Activated CD4-positive, alpha-beta T cell treated with anti-CD3 and anti-CD28 coated beads for 1 hour (primary cell): ENCODE data around the gene SPTSSA.
"Not testable (repeated sequence)": the region's sequence is repeated elsewhere in the genome, so short reads cannot be mapped to it uniquely, and the experiment has no call there.

Experiments
- DNase-seq: peaks from one replicate; pipeline ENCODE4 v3.0.0-alpha.2; 2020

Gene SPTSSA

DNA sequence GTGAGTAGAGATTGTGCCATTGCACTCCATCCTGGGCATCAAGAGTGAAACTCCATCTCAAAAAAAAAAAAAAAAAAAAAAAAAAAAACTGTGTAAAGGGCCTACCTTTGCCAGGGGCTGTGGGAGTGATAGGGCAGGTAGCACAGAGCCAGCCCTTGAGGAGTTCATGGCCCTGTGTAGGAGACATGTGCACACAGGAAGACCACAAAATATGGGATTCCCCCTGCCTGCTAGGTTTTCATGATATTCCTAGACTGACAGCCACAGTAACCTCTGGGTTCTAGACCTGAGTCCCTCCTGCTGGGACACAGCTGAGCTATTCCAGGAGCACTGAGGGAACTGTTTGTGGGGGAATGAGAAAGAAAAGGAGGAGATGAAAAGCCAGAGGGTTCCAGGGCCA lies 8.3 kb upstream of the SPTSSA start:
- no peak for DNase-seq

DNA sequence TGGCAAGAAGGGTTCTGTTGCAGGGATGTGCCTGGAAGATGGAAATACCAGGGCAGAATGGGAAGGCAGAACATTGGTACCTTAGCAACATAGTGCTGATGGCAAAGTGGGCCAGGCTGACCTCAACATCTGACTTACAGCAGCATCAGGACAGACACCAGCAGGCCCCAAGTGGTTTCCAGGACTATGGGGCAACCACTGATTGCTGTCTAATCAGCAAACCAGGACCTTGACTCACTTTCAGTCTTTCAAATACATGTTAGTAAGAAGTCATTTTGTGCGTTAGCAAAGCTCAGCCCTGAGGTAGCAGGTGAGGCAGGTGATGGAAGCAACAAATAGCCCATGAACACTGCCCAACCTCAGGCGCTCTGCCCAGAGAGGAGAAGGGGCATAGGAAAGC lies 4.7 kb upstream of the SPTSSA start:
- no peak for DNase-seq

DNA sequence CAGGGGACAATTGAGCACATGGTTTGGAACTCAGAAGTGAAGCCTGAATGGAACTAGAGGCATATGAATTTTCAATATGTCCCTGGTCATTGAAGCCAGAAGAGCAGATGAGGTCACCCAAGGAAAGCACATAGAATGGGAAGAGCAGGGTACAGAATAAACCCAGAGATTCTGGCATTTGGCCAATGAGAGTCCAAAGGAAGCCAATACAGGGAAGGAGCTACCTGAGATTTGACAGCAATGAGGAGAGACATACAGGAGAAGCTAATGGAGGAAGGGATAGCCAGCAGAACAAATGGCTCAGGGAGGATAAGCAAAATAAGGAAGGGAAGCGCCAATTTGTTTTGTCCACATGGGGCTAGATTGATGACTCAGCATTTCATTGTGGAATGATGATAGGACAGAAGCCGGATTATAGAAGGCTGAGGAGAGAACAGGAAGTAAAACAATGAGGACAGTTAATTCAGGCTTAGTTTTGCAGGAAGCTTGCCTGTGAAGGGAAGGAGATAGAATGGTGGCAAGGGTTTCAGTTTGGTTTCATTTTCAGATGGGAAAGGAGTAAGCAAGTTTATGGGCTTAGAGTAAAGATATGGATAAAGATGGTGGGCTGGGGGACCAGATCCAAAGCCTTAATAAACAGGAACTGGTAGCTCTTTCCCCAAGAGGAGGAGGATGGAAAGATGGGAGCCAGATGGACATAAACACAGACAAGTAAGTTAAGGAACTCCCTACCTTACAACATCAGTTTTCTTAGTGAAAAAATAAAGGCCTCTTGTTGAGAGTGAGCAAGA lies 3.2 kb upstream of the SPTSSA start:
- DNase-seq, result no peak

DNA sequence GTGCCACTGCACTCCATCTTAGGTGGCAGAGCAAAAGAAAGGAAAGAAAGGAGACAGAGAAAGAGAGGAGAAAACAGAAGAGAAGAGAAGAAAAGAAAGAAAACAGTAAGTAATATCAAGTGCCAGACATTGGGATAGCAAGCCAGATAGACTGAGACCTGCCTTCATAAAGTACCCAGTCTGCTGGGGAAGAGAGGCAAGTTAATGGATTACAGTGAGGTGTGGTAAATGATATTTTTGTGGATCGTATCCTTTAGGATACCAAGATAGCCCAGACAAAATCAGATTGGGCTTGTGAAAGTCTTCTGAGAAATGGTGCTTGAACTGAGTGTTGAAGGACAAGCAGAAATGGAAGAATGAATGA lies 1.5 kb upstream of the SPTSSA start:
- no peak for DNase-seq

DNA sequence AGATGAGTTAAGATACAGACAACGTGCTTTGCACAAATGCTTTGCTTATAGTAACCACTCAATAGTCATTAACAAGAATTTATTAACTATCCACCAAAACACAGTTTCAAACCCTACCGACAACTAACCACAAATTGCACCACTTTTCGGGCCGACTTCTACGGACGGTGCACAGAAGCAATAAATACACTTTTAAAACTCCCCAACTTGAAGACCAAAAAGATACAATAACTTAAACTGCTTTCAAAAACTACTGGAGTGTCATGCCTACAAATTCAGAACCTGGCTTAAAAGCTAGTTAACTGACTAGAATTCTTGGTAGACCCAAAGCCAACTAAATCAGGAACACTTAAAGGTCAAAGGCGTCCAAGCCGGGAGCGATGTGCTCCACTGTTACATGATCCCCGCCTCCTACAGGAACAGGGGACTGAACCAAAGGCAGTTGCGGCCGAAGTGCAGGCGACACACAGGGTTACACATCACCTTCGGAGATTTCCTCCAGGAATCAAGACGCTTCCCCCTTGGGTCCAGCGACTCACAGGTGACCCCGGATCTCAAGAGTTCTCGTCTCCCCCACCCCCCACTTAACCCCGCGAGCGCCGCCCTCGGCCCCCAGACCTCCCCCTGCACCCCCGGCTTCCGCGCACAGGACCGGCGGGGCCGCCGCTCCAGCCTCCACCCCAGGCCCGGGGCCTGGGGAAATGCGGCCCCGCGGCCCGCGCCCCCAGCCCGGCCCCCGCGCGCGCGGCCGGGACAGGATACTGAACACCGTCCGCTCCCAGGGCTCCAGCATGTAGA lies 507 bp downstream of the SPTSSA start:
- DNase-seq, result no peak

DNA sequence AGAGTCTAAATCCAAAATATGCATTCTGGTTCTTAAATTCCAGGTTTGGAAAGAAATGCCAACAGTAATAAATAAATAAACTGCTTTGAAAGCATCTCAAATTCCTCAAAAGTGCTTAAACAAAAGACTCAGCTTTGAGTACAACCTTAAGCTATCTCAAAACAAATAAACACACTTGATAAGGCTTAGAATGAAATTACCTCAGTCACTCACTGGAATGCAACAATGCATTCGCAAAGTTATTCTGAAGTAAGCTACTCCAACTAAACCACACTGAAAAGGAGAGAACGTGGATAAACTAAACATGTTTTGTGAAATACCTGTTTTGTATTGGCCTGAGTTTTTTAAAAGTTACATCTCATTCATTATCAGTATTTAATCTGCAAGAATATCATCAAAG lies 1.2 kb downstream of the SPTSSA start:
- no peak for DNase-seq

DNA sequence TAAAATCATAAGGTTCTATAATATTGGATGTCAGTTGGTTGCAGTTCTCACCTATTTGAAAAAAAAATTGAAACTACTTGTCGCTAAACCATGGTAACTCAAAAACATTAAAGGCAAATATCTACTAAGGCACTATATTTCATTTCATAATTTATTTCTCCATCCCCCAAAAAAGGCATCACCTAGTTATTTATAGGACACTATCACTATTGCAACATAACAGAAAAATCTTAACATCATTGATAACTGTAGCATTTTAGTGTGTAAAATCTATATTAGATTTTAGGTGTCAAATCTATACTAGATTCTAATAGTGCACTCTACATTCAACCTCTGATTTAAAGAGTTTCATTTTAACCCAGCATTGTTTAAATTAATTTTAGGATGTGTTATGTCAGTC lies 1.7 kb downstream of the SPTSSA start:
- DNase-seq, result no peak

DNA sequence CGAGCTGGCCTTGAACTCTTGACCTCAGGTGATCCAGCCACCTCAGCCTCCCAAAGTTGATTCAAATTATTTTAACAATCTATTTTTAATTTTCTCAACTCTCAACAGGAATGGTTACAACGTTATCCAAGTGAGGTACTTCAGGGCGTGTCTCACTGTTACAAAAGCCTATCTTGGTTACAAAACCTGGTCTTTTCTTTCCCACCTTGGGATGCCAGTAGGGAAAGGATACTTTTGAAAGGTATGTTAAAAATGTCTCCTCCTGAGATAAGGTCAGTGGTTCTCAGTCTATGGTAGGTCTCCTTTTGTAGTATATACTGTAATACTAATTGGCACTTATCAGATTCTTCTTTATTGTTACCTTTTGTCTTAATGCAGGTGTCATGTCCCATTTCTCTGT lies 4.9 kb downstream of the SPTSSA start:
- no peak for DNase-seq

DNA sequence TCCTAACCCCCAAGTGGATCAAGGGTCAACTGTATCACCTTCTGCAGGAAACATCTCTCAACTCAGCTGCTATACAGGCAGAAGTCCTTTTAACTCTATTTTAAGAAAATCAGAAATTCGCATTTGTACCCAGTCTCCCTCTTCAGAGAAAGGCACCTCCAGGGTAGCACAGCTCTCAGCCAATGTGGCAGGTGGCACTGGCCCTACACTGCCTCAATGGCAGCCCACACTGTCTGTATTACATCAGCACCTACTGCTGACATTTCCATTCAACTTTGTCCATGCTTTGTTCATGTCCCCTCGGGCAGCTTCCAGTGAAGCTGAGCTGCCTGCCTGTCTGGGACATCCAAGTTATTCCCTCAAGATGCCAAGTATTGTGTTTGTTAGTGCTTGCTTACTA lies 8.8 kb downstream of the SPTSSA start:
- no peak for DNase-seq

DNA sequence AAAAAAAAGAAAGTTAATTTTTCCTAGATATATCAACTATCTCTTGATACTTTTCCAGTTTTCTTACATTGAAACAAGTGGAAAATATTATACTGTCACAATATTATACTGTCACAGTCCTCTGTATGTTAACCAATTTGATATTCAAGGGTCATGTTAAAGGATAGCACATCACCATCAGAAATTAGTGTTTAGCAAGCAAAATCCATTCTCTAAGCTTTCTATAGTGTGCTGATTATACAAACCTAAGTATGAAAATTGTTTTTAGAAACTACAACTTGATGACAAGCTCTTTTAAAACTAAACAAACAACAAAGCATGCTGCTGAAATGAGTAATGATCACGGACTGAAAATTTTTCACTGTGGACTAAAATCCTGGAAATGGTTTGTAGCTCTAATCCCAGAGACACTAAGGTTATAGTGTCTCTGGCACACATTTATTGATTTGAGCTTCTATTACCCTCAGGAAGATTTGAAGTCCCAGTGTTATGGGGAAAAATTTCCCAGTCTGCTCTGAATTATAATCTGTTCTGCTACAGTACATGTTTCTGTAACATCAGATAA lies 9.7 kb downstream of the SPTSSA start:
- DNase-seq, result no peak

DNA sequence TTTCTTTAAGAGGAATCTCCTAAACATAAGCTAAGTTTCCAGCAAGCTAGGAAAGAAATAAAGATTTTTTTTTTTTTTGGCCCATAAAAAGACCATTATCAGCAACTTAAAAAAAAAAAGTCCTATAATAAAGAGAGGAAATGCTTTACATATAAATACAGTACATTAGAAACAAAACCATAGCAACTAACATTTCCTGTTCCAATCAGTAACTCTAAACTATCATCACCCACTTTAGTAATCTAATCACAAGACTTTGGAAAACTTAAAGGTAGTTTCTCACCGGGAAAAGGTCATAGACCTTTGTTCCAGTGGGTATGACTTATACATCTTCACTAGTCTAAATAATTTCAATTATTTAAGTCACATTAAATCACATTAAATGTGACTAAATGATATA lies 11.1 kb downstream of the SPTSSA start:
- no peak for DNase-seq

DNA sequence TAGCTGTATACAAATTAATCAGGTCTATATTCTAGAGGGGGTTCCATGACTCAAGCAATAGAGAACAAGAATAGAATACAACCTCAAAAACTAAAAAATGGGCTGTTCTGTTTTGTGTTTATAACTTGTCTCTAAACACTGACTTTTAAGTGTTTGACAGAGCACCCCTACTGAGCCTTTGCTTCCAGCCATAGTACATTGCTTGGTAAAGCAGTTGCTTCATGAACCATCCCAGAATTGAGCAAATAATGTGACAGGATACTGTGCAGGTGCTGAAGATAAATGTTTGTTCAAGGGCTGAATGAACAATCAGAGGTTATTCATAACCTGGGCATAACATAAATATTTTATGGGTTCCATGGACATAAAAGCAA lies 11.5 kb downstream of the SPTSSA start:
- no peak for DNase-seq

DNA sequence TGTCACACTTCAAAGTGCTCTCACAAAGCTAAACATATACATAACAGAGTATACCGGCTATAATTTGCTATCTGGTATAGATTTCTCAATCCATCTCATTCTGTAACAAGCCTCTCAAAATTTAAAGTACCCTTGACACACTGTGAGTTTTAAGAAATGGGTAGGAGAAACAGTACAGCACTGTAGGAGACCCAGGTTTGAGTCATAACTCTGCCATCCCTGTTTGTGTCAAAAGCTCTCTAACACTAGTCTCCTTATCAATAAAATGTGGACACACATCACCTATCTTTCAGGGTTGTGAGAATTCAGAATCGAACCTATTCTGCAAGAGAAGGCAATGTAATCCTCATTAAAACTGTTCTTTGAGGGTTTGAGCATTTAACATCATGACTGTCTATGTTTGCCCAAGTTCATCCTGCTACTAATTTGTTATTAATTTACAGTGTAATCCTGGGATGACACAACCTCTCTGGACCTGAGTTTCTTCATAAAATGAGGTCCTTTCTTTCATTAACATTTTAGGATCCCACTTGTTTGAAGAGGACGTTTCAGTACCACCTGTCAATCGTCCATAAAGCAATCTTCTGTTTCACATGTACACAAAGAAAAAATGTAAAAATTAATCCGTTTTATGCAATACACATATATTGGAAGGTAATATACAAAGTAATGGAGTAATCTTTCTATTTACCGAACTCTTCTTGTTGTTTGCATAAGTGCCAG lies 12.1 kb downstream of the SPTSSA start:
- DNase-seq, result no peak

DNA sequence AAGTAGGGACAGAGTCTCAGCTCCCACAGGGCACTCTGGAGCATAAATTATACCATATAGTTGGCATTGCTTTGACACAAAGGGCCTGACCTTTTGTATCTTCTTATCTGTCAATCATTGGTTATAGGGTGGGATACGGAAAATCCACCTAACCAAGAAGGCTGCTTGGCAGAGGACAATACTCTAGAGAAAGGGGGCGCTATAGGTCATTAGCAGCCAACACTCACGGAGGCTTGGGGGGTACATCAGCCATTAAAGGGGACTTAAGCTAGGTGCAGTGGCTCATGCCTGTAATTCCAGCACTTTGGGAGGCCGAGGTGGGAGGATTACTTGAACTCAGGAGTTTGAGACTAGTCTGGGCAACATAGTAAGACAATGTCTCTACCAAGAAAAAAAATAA lies 22.9 kb downstream of the SPTSSA start:
- no peak for DNase-seq

DNA sequence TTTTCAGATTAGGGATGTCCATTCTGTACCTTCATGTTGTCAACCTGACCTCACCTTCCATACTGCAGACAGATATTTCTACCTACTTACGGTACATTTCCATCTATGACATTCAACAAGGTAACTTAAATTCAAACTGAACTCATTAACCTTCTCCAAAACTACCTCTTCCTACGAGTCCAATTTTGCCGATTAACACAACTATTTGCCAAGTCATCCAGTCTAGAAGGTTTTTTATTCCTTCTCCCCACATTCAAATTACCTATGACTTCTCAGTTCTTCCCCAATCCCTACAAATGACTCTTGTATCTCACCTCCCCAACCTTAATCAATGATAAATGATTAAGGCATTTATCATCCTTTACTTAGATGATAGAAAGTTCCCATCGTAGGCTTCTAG lies 23.6 kb downstream of the SPTSSA start:
- DNase-seq, result no peak

DNA sequence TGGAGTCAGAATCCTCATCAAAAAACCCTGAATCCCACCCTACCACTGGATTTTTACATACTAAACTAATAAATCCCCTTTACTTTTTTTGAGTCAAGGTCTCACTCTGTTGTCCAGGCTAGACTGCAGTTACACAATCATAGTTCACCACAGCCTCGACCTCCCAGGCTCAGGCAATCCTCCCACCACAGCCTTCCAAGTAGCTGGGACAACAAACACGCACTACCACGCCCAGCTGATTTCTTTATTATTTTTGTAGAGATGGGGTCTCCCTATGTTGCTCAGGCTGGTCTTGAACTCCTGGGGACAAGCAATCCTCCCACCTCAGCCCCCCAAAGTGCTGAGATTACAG lies 24.3 kb downstream of the SPTSSA start:
- no peak for DNase-seq

DNA sequence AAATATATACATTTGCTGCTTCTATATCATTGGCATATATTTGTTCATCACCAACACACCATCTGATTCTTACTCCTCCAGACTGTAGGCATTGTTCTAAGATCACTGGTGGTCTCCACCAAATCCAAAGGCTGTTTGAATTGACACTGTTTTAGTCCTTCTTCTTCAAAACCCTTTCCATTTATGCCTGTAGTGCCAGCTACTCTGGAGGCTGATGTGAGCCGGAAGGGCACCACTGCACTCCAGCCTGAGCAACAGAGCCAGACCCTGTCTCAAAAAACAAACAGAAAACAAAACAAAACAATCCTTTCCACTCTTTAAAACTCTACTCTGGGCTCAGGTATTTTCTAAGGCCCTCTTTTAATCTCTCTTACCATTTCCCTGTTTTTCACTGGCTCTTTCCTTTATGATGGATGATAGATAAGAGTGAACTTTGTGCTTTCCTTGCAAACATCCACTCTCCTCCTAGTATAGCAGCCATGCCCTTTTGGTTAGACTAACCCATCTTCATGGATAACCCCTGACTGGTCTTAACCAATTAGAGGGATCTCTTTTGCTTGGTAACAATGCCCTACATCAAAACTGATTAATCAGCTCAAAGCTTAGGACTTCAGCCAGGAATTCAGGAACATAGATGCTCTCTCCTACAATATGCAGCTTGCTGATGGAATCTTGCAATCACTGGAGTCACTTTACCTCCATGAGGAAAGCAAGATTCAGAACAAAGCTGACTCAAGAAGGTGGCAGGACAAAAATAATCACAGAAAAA lies 24.9 kb downstream of the SPTSSA start:
- no peak for DNase-seq

DNA sequence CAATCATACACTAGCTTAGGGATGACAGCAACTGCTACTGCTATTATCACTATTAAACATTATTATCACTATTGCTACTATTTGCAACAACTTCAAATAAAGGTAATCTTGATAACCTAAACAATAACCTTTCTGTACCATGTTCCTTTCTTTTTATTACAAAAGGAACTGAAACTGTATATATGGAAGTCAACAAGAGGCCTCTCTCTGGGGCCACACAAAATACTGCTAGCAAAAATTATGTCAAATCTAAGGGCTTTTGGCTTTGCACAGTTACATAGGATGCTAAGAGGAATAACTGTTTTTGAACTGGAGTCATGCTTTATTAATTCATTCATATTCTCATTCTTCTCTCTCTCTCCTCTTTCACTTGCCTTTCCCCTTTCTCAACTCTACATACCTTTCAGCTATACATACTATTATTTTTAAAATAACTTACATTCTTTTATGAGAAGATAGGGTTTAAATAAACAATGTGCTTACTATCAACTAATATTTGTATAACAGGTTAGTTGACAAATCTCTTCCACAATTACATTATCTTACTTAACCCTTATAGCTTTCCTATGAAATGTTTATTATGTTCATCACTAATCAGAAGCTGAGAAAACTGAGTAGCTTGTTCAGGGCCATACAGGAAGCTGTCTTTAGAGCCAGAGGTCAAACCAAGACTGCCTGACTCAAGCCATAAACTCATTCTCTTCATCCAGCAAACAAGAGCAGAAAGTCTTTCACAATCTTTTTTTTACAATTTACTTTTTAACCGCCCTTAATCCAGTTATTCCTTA lies 25.7 kb downstream of the SPTSSA start:
- no peak for DNase-seq

DNA sequence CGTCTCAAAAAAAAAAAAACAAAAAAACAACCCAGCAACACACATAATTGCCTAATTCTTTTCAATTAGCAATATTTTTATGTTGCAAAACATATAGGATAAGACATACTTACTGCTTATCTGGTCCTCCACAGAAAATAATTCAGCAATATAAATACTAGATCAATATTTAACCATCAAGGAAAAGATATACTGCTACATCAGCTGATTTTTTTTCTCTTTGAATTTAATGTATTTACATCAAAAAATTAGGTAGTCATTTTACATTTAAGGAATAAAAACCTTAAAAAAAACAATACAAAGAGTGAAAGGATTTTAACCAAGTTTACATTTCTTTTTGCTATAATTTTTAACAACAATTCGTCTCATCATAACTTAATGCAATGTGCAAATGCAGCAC lies 28.1 kb downstream of the SPTSSA start:
- DNase-seq, result no peak

DNA sequence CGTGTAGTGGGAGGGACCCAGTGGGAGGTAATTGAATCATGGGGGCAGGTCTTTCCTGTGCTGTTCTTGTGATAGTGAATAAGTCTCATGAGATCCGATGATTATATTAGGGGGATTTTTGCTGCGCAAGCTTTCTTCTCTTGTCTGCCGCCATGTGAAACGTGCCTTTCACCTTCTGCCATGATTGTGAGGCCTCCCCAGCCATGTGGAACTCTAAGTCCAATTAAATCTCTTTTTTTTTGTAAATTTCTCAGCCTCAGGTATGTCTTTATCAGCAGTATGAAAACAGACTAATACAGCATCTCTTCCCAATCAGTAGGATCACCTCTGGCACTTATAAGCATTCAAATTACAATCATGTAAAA lies 34.0 kb downstream of the SPTSSA start:
- not testable (repeated sequence) for DNase-seq

DNA sequence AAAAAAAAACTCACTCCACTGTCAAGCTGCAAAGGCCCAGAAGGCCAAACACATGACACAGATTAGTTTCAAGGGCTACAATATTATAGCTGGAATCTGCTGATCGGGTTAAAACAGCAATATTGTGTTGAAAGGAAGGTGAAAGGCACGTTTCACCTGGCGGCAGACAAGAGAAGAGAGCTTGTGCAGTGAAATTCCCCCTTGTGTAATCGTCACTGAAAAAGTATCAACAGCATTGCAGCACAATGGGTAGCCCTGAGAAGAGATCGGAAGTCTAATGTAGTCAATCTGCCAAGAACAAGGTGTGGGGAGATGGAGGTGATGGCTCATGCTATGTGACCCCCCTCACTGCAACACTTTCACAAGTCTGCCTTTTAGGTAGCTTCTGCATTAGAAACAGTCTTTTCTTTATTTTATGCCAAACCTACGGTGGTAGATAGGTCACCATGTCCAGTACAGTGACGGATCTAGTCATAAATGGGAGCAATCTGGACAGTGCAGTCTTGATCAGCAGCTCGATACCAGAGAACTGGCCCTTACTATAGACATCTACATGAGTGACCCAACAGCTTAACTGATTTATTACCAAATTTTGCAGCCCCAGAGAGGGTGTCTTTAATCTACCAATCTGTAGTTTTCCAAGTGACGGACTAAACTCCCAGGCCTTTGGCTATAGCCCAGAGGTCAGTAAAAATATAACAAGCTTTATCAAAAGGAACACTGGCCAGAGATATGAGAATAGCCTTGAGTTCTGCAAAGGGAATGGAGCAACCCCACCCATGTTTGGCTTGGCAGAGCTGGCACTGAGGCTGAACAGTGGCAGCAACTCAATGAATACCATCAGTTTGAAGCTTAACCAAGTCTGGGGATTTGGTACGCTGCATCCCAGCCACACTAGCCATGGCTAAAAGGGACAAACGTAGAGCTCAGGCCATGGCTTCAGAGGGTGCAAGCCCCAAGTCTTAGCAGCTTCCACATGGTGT lies 35.4 kb downstream of the SPTSSA start:
- no peak for DNase-seq
